Endometrium (tissue), 2 donors: ENCODE results near the gene GTF2I.
"Not testable (repeated sequence)": the region's sequence is repeated elsewhere in the genome, so short reads cannot be mapped to it uniquely, and the experiment has no call there.

Experiments
- FAIRE-seq: peaks from 2 replicates; lab custom pipeline; 2012; peaks lifted over from hg19 to GRCh38; lab: Jason Lieb, UNC
- donor health status: control.
- donor health status: control.

GTF2I gene

DNA sequence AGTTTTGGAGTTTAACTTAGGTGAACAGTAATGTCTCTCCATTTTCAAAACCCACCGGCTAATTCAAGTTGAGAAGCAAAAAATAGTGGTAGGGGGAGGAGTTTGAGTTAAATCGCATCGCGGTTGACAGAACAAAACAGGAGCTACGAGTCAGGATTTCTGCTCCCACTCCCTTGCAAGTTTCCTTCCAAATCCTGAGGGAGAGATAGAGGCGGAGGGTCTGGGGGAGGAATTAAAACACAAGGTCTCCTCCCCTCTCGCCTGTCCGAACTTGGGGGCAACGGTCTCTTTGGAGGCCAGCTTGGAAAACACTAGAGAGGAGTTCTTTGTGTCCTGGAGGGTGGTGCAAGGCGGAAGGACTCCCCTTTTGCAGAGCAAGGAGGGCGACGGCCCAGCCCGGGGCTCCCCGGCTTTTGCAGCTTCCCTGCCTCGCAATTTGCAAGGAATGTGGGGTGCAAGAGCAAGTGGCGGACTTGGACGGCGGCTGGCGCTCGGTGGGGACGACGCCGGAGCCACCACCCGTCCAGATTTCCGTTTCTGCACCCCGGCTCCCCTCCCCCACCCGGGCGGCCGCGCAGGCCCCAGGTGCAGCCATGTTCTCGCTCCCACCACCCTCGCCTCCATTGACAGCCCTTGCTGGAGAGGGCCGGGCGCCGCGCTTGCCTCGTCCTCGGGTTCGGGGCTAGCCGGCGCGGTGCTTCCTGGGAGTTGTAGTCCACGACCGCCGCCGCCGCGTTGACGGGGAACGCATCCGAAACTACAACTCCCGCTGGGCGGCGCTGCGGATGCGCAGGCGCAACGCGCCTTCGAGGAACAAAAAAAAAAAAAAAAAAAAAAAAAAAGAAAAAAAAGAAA lies 454 bp upstream of the GTF2I start:
- FAIRE-seq = no peak

GRCh38 chr7:74658178-74659004 lies 873 bp downstream of the GTF2I start:
- no peak for FAIRE-seq

DNA sequence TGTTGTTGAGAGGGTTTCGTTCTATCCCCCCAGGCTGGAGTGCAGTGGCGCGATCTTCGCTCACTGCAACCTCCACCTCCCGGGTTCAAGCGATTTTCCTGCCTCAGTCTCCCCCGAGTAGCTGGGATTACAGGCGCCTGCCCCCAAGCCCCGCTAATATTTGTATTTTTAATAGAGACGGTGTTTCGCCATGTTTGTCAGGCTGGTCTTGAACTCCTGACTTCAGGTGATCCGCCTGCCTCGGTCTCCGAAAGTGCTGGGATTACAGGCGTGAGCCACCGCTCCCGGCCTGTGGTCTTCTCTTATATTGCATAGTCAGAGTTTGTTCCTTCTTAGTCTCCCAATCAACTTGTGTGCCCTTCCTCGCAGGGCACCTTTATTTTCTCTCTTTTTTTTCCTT lies 2.7 kb downstream of the GTF2I start:
- not testable (repeated sequence) for FAIRE-seq

GRCh38 chr7:74661836-74662794 lies 4.6 kb downstream of the GTF2I start:
- not testable (repeated sequence) for FAIRE-seq

DNA sequence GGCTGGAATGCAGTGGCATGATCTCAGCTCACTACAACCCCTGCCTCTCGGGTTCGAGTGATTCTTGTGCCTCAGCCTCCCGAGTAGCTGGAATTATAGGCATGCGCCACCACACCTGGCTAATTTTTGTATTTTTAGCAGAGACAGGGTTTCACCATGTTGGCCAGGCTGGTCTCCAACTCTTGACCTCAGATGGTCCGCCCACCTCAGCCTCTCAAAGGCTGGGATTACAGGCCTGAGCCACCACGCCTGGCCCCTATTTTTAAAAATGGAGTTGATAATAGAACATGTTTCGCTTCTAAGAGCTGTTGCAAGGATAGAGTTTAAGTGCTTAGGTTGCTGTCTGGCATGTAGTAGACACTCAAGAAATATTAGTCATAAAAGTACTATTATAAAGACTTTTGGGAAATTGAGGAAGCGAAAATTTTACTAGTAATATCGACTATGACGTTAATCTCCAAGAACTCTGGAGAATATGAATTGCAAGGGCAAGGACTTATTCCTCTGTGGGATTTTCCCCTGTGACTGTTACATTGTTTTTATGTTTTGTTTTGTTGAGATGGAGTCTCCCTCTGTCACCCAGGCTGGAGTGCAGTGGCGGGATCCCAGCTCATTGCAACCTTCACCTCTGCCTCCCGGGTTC lies 7.9 kb downstream of the GTF2I start:
- FAIRE-seq = no peak

DNA sequence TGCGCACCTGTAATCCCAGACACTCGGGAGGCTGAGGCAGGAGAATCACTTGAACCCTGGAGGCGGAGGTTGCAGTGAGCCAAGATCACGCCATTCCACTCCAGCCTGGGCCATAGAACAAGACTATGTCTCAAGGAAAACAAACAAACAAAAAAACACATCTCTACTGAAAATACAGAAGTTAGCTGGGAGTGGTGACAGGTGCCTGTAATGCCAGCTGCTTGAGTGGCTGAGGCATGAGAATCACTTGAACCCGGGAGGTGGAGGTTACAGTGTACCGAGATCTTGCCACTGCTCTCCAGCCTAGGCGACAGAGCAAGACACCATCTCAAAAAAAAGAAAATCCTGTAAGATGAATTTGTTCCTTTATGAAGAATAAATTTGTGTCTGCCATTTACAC lies 9.5 kb downstream of the GTF2I start:
- not testable (repeated sequence) for FAIRE-seq

GRCh38 chr7:74667520-74667919 lies 10.0 kb downstream of the GTF2I start:
- not testable (repeated sequence) for FAIRE-seq

DNA sequence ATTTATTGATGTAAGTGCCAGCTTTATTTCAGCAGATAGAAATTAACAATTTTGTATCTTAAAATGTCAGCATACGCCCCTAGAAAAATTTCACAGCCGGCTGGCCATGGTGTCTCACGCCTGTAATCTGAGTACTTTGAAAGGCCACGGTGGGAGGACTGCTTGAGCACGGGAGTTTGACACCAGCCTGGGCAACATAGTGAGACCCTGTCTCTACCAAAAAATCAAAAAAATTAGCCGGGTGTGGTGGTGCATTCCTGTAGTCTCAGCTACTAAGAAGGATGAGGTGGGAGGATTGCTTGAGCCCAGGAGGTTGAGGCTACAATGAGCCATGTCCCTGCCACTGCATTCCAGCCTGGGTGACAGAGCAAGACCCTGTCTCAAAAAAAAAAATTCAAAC lies 14.1 kb downstream of the GTF2I start:
- no peak for FAIRE-seq

- no peak for FAIRE-seq
Observed at GRCh38 chr7:74672343-74672915, 14.9 kb downstream of the GTF2I start.

- no peak for FAIRE-seq
Observed at GRCh38 chr7:74674166-74674565, 16.6 kb downstream of the GTF2I start.

- FAIRE-seq = no peak
Observed at GRCh38 chr7:74682829-74683228, 25.3 kb downstream of the GTF2I start.

- FAIRE-seq = no peak
Observed at GRCh38 chr7:74683799-74684198, 26.3 kb downstream of the GTF2I start.

DNA sequence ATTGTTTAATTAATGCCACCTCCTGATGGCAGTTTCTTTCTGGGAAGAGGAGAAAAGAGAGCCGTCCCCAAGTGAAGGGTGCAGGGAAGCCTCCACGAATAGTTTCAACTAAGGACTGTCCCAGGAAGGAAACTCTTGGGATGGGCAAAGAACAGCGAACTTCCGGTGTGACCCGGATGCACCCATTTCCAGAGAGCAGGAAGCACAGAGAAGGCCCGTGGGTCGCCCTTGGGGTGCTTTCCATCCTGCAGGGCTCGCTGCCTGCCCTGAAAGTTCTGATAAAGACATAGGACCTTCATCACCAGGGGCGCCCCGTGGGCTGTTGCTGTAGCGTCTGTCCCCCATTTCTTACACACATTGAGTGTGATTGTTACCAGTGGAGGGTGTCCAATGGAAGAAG lies 27.0 kb downstream of the GTF2I start:
- FAIRE-seq = no peak

- FAIRE-seq = no peak
Observed at GRCh38 chr7:74684921-74685320, 27.4 kb downstream of the GTF2I start.

DNA sequence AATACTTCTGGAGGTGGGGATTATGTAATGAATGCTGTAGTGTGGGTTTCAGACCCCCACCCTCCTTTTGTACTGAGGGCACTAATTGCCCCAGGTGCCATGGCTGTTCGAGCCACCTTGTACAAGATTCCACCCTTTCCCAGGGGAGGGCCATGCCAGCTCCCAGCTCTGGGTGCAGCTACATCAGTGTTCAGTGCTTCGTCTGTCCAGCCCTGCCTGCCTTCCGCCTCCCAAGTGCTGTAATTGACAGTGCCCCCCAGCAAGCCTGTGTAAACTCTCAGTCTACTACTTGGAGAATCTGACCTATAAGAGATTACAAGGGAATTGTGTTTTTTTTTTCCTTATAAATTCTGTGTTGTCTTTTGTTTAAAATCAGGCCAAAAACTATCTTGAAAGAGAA lies 33.0 kb downstream of the GTF2I start:
- no peak for FAIRE-seq

- FAIRE-seq = not testable (repeated sequence)
Observed at GRCh38 chr7:74704419-74704818, 46.9 kb downstream of the GTF2I start.

- no peak for FAIRE-seq
Observed at GRCh38 chr7:74707238-74707637, 49.7 kb downstream of the GTF2I start.

GRCh38 chr7:74708569-74709275 lies 51.2 kb downstream of the GTF2I start:
- no peak for FAIRE-seq

DNA sequence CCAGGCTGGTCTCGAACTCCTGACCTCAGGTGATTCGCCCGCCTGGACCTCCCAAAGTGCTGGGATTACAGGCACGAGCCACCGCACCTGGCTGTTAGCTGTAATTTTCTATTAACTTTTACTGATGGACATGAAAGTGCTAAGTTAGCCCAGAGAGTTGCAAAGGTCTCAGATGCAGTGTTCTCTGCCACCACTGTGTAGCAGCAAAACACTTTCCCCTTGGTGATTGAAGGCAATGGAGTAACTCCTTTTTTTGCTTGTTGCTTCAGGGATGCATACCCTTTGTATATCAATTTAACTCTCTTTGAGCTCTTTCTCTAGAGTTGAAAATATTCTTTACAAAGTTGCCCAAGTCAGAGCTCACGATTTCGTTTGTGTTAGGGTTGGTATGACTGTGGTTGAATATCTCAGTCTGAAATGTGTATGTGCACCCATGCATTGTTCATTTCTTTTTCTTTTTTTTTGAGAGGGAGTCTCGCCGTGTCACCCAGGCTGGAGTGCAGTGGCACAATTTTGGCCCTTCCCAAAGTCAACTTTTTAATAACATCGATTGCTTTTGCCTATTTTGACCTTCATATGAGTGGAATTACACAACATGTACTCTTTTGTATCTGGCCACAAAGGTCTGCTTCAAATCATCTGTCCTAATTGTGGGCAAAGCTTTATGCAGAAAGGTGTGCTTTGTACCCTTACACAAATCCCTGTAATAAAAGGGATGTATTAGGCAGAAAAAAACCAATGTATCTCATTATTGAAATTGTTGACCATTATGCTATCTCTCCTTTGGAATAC lies 52.6 kb downstream of the GTF2I start:
- FAIRE-seq = no peak

DNA sequence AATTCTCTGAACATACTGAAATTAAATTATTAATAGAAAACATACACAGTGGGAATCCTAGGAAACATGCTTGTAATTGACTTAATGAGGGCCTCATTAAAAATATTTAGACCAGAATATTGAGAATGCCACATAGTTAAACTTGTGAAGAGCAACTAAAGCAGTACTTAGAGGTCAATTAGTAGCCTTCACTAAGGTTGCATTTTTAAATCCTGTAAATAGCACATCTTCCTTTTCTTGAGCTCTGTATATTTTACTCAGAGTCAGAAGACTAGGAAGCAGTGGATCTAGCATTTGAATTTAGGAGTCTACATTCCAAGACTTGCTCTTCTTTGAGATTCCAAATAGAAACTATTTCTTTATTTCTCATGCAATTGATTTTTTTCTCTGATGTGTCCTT lies 56.0 kb downstream of the GTF2I start:
- FAIRE-seq = no peak
